ENCODE results near the gene DLGAP1. TPM values are rescaled to one million over a fixed set of nuclear protein-coding genes. Genes with fewer than 3 reads are reported as not detected.
A peak's percentile ranks its signal among the peaks of the same experiment; 100 is the strongest.
"Not testable (repeated sequence)": the region's sequence is repeated elsewhere in the genome, so short reads cannot be mapped to it uniquely, and the experiment has no call there.

Gene DLGAP1
- under 1 TPM in 2 of 4 donors, not detected in 2; 0.22 to 0.47 TPM for polyA plus RNA-seq
- long read RNA-seq, donor 1, result 0 reads
- long read RNA-seq, donor 2, result 0 reads
- long read RNA-seq, donor 3, result 0 reads
- long read RNA-seq, donor 4, result 0 reads
- long read RNA-seq, donor 5, result 0 reads
- long read RNA-seq, donor 6, result 0 reads
- long read RNA-seq, donor 7, partial matches to known transcripts, result 5 of 5 reads
- long read RNA-seq, donor 7, other reads (novel, unspliced or antisense), result 0 of 5 reads
- long read RNA-seq, donor 8, result 0 reads
- long read RNA-seq, donor 9, result 0 reads
- long read RNA-seq, donor 10, result 0 reads

- no peak for FAIRE-seq
- WGBS, 3 donors, result 1 to 2% (median 1%) methylated on average over 52 to 75 of the region's 75 CpGs
- H3K4me3 ChIP-seq (ENCODE audit: low read depth in 1 of 3, low read length in 3 of 3), result peak within 1 kb of the TSS; percentile 1 to 51 (median 43)
- no peaks in the 10 kb centered on the region for H3K36me3 ChIP-seq (ENCODE audit: control insufficient read depth in 3 of 3, insufficient read depth in 2 of 3, low read depth in 1 of 3, low read length in 3 of 3)
- peak; percentile 5 to 79 for DNase-seq
- H3K27me3 ChIP-seq (ENCODE audit: control insufficient read depth in 3 of 3, insufficient read depth in 3 of 3, low read length in 3 of 3), result peaks cover 6 to 36% (median 16%) of the 10 kb centered on the region in 3 donors
- H3K27ac ChIP-seq (ENCODE audit: low read depth in 1 of 3, low read length in 2 of 3), result no peak within 1 kb of the TSS
- peaks cover 0 to 15% (median 0%) of the 10 kb centered on the region in 3 donors for H3K4me1 ChIP-seq (ENCODE audit: control insufficient read depth in 3 of 3, insufficient read depth in 2 of 3, low read depth in 1 of 3, low read length in 2 of 3)
- H3K9me3 ChIP-seq (ENCODE audit: control insufficient read depth in 2 of 2, insufficient read depth in 1 of 2, low read depth in 1 of 2, low read length in 1 of 2), result no peaks in the 10 kb centered on the region
Measured at GRCh38 chr18:4455113-4455811, at the start of gene DLGAP1. Gene DLGAP1, minus strand, starts transcription at chr18:4455307.

- not testable (repeated sequence) for H3K4me1 ChIP-seq (ENCODE audit: control insufficient read depth in 3 of 3, insufficient read depth in 2 of 3, low read depth in 1 of 3, low read length in 2 of 3); H3K4me3 ChIP-seq (ENCODE audit: low read depth in 1 of 3, low read length in 3 of 3); H3K27me3 ChIP-seq (ENCODE audit: control insufficient read depth in 3 of 3, insufficient read depth in 3 of 3, low read length in 3 of 3); FAIRE-seq; H3K9me3 ChIP-seq (ENCODE audit: control insufficient read depth in 2 of 2, insufficient read depth in 1 of 2, low read depth in 1 of 2, low read length in 1 of 2); H3K27ac ChIP-seq (ENCODE audit: low read depth in 1 of 3, low read length in 2 of 3); H3K36me3 ChIP-seq (ENCODE audit: control insufficient read depth in 3 of 3, insufficient read depth in 2 of 3, low read depth in 1 of 3, low read length in 3 of 3); DNase-seq
- WGBS, 3 donors, result 83 to 85% (median 84%) methylated on average over 4 of the region's 4 CpGs
Measured at GRCh38 chr18:4494703-4495284, 39.7 kb upstream of the DLGAP1 start.

- no peaks in the 10 kb centered on the region for H3K4me1 ChIP-seq (ENCODE audit: control insufficient read depth in 3 of 3, insufficient read depth in 2 of 3, low read depth in 1 of 3, low read length in 2 of 3)
- WGBS, 3 donors, result 37 to 42% (median 42%) methylated on average over 3 of the region's 3 CpGs
- no peak for FAIRE-seq
- H3K27me3 ChIP-seq (ENCODE audit: control insufficient read depth in 3 of 3, insufficient read depth in 3 of 3, low read length in 3 of 3), result no peaks in the 10 kb centered on the region
- no peaks in the 10 kb centered on the region for H3K9me3 ChIP-seq (ENCODE audit: control insufficient read depth in 2 of 2, insufficient read depth in 1 of 2, low read depth in 1 of 2, low read length in 1 of 2)
- no peak for DNase-seq
- H3K36me3 ChIP-seq (ENCODE audit: control insufficient read depth in 3 of 3, insufficient read depth in 2 of 3, low read depth in 1 of 3, low read length in 3 of 3), result no peaks in the 10 kb centered on the region
- no peak overlapping the region for H3K4me3 ChIP-seq (ENCODE audit: low read depth in 1 of 3, low read length in 3 of 3)
- H3K27ac ChIP-seq (ENCODE audit: low read depth in 1 of 3, low read length in 2 of 3), result no peak overlapping the region
Measured at GRCh38 chr18:4468511-4468910, 13.4 kb upstream of the DLGAP1 start.

GRCh38 chr18:4454537-4455112 lies 482 bp downstream of the DLGAP1 start:
- Histone ChIP-seq H3K4me3 (ENCODE audit: low read depth in 1 of 3, low read length in 3 of 3) (peak overlapping the region; percentile 1 to 51 (median 43)), H3K27me3 (ENCODE audit: control insufficient read depth in 3 of 3, insufficient read depth in 3 of 3, low read length in 3 of 3) (peaks cover 6 to 38% (median 16%) of the 10 kb centered on the region in 3 donors), H3K36me3 (ENCODE audit: control insufficient read depth in 3 of 3, insufficient read depth in 2 of 3, low read depth in 1 of 3, low read length in 3 of 3) (no peaks in the 10 kb centered on the region), H3K27ac (ENCODE audit: low read depth in 1 of 3, low read length in 2 of 3) (no peak overlapping the region), H3K9me3 (ENCODE audit: control insufficient read depth in 2 of 2, insufficient read depth in 1 of 2, low read depth in 1 of 2, low read length in 1 of 2) (no peaks in the 10 kb centered on the region), H3K4me1 (ENCODE audit: control insufficient read depth in 3 of 3, insufficient read depth in 2 of 3, low read depth in 1 of 3, low read length in 2 of 3) (peaks cover 0 to 16% (median 0%) of the 10 kb centered on the region in 3 donors)
- 3 to 8% (median 4%) methylated on average over 47 to 65 of the region's 65 CpGs for WGBS, 3 donors
- FAIRE-seq (no peak), DNase-seq (no peak)

GRCh38 chr18:4453874-4454536 lies 1.1 kb downstream of the DLGAP1 start:
- Histone ChIP-seq H3K9me3 (ENCODE audit: control insufficient read depth in 2 of 2, insufficient read depth in 1 of 2, low read depth in 1 of 2, low read length in 1 of 2) (no peaks in the 10 kb centered on the region), H3K36me3 (ENCODE audit: control insufficient read depth in 3 of 3, insufficient read depth in 2 of 3, low read depth in 1 of 3, low read length in 3 of 3) (no peaks in the 10 kb centered on the region), H3K27ac (ENCODE audit: low read depth in 1 of 3, low read length in 2 of 3) (no peak overlapping the region), H3K4me1 (ENCODE audit: control insufficient read depth in 3 of 3, insufficient read depth in 2 of 3, low read depth in 1 of 3, low read length in 2 of 3) (peaks cover 0 to 16% (median 0%) of the 10 kb centered on the region in 3 donors), H3K4me3 (ENCODE audit: low read depth in 1 of 3, low read length in 3 of 3) (peak overlapping the region in 2 of 3 donors; percentile 1 to 51), H3K27me3 (ENCODE audit: control insufficient read depth in 3 of 3, insufficient read depth in 3 of 3, low read length in 3 of 3) (peaks cover 6 to 38% (median 16%) of the 10 kb centered on the region in 3 donors)
- FAIRE-seq (no peak), DNase-seq (peak in 1 of 2 donors; percentile 16)
- WGBS, 3 donors, result 4 to 9% (median 9%) methylated on average over 44 to 46 of the region's 46 CpGs

GRCh38 chr18:4453567-4453873 lies 1.6 kb downstream of the DLGAP1 start:
- peaks cover 6 to 38% (median 16%) of the 10 kb centered on the region in 3 donors for H3K27me3 ChIP-seq (ENCODE audit: control insufficient read depth in 3 of 3, insufficient read depth in 3 of 3, low read length in 3 of 3)
- DNase-seq (no peak), FAIRE-seq (no peak)
- no peaks in the 10 kb centered on the region for H3K36me3 ChIP-seq (ENCODE audit: control insufficient read depth in 3 of 3, insufficient read depth in 2 of 3, low read depth in 1 of 3, low read length in 3 of 3)
- H3K9me3 ChIP-seq (ENCODE audit: control insufficient read depth in 2 of 2, insufficient read depth in 1 of 2, low read depth in 1 of 2, low read length in 1 of 2), result no peaks in the 10 kb centered on the region
- peak overlapping the region in 1 of 3 donors; percentile 51 for H3K4me3 ChIP-seq (ENCODE audit: low read depth in 1 of 3, low read length in 3 of 3)
- peaks cover 0 to 16% (median 0%) of the 10 kb centered on the region in 3 donors for H3K4me1 ChIP-seq (ENCODE audit: control insufficient read depth in 3 of 3, insufficient read depth in 2 of 3, low read depth in 1 of 3, low read length in 2 of 3)
- no peak overlapping the region for H3K27ac ChIP-seq (ENCODE audit: low read depth in 1 of 3, low read length in 2 of 3)
- WGBS, 3 donors, result 6 to 17% (median 14%) methylated on average over 8 of the region's 8 CpGs

- peaks cover 0 to 11% (median 0%) of the 10 kb centered on the region in 3 donors for H3K4me1 ChIP-seq (ENCODE audit: control insufficient read depth in 3 of 3, insufficient read depth in 2 of 3, low read depth in 1 of 3, low read length in 2 of 3)
- no peak for FAIRE-seq
Measured at GRCh38 chr18:4450065-4450658, 4.9 kb downstream of the DLGAP1 start.

More at GRCh38 chr18:4450065-4450658, 4.9 kb downstream of the DLGAP1 start:
- H3K36me3 ChIP-seq (ENCODE audit: control insufficient read depth in 3 of 3, insufficient read depth in 2 of 3, low read depth in 1 of 3, low read length in 3 of 3), result no peaks in the 10 kb centered on the region
- H3K27me3 ChIP-seq (ENCODE audit: control insufficient read depth in 3 of 3, insufficient read depth in 3 of 3, low read length in 3 of 3), result peaks cover 6 to 22% (median 13%) of the 10 kb centered on the region in 3 donors
- H3K9me3 ChIP-seq (ENCODE audit: control insufficient read depth in 2 of 2, insufficient read depth in 1 of 2, low read depth in 1 of 2, low read length in 1 of 2), result no peaks in the 10 kb centered on the region
- no peak overlapping the region for H3K27ac ChIP-seq (ENCODE audit: low read depth in 1 of 3, low read length in 2 of 3)
- WGBS, 3 donors, result 16 to 34% (median 23%) methylated on average over 2 of the region's 2 CpGs
- peak in 1 of 2 donors; percentile 9 for DNase-seq
- no peak overlapping the region for H3K4me3 ChIP-seq (ENCODE audit: low read depth in 1 of 3, low read length in 3 of 3)
